ENCODE results near the gene AQP1.

Gene AQP1

GRCh38 chr7:30903146-30903545, 8.5 kb upstream of the AQP1 start:
- H3K4me3 ChIP-seq (ENCODE audit: low read depth, low read length): no peak overlapping the region
- H3K4me1 ChIP-seq: no peaks in the 10 kb centered on the region
- no peaks in the 10 kb centered on the region for H3K9me3 ChIP-seq
- no peaks in the 10 kb centered on the region for H3K27me3 ChIP-seq
- H3K36me3 ChIP-seq: no peaks in the 10 kb centered on the region
- no peak for DNase-seq
- TF ChIP-seq, protein P1, sequence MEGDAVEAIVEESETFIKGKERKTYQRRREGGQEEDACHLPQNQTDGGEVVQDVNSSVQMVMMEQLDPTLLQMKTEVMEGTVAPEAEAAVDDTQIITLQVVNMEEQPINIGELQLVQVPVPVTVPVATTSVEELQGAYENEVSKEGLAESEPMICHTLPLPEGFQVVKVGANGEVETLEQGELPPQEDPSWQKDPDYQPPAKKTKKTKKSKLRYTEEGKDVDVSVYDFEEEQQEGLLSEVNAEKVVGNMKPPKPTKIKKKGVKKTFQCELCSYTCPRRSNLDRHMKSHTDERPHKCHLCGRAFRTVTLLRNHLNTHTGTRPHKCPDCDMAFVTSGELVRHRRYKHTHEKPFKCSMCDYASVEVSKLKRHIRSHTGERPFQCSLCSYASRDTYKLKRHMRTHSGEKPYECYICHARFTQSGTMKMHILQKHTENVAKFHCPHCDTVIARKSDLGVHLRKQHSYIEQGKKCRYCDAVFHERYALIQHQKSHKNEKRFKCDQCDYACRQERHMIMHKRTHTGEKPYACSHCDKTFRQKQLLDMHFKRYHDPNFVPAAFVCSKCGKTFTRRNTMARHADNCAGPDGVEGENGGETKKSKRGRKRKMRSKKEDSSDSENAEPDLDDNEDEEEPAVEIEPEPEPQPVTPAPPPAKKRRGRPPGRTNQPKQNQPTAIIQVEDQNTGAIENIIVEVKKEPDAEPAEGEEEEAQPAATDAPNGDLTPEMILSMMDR (IDR thresholded peaks at IDR 0.05; ENCODE audit: low read depth, low read length): no peak

DNA sequence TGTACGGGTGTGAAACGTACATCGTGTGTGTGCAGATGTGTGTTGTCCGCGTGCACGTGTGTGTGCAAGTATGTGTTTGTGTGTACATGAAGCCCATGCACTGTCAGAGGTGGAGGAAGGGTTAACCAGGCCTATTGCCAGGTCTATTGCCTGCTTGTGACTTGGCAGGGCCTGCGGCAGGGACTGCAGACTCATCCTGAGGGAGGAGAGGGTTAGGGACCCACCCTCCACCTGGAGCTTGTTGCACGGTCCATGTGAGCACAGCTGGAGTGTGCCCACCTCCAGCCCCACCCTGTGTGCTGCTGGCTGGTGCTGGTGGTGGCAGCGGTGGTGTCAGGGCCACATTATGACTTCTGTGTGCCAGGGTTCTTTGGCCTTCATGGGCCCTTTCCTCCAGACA, 7.1 kb upstream of the AQP1 start:
- H3K4me3 ChIP-seq (ENCODE audit: low read depth, low read length): no peak overlapping the region
- no peaks in the 10 kb centered on the region for H3K27me3 ChIP-seq
- H3K4me1 ChIP-seq: no peaks in the 10 kb centered on the region
- no peak for DNase-seq
- no peaks in the 10 kb centered on the region for H3K36me3 ChIP-seq
- H3K9me3 ChIP-seq: no peaks in the 10 kb centered on the region
- TF ChIP-seq, protein P1 (IDR thresholded peaks at IDR 0.05; ENCODE audit: low read depth, low read length): no peak

- no peak for DNase-seq
- Histone ChIP-seq H3K4me1 (no peaks in the 10 kb centered on the region), H3K9me3 (no peaks in the 10 kb centered on the region), H3K4me3 (ENCODE audit: low read depth, low read length) (no peak overlapping the region), H3K36me3 (no peaks in the 10 kb centered on the region), H3K27me3 (no peaks in the 10 kb centered on the region)
- TF ChIP-seq, protein P1 (IDR thresholded peaks at IDR 0.05; ENCODE audit: low read depth, low read length): no peak
Measured at GRCh38 chr7:30905078-30906012, 6.3 kb upstream of the AQP1 start.

GRCh38 chr7:30906014-30906413, 5.6 kb upstream of the AQP1 start:
- Histone ChIP-seq H3K4me3 (ENCODE audit: low read depth, low read length) (no peak overlapping the region), H3K36me3 (no peaks in the 10 kb centered on the region), H3K27me3 (no peaks in the 10 kb centered on the region), H3K4me1 (peaks cover 4% of the 10 kb centered on the region), H3K9me3 (no peaks in the 10 kb centered on the region)
- TF ChIP-seq, protein P1 (IDR thresholded peaks at IDR 0.05; ENCODE audit: low read depth, low read length): no peak
- no peak for DNase-seq

DNA sequence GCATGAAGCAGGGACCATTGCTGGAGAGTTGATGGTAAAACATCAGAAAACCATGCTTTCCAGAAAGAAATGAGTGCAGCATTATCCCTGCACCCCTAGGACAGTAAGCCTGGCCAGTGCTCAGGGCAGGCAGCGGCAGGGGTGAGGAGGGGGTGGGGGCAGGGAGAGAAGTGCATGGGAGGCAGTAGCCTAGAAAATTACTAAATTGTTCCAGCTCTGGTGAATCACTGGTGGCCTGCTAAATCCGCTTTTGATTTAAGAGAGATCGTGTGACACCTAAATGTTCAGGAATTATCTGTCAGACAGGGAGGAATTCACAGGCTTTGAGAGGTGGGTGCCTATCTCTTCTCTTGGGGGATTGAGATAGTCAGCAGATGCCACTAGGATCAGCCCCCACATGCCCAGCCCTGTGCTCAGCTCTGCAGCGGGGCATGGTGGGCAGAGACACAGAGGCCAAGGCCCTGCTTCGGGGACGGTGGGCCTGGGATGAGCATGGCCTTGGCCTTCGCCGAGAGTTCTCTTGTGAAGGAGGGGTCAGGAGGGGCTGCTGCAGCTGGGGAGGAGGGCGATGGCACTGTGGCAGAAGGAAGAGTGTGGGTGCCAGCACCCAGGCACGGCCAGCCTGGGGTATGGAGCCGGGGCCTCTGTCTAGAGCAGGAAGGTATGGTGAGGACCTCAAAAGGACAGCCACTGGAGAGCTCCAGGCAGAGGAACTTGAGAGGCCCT, 5.0 kb upstream of the AQP1 start:
- H3K27me3 ChIP-seq: no peaks in the 10 kb centered on the region
- H3K9me3 ChIP-seq: no peaks in the 10 kb centered on the region
- peaks cover 9% of the 10 kb centered on the region for H3K4me1 ChIP-seq
- H3K36me3 ChIP-seq: no peaks in the 10 kb centered on the region
- no peak overlapping the region for H3K4me3 ChIP-seq (ENCODE audit: low read depth, low read length)
- DNase-seq: no peak
- TF ChIP-seq, protein P1 (IDR thresholded peaks at IDR 0.05; ENCODE audit: low read depth, low read length): no peak
